BE2C (cell line): Measurements from ENCODE around the gene CREBRF.

Experiments used
- DNase-seq: peaks from one replicate; pipeline ENCODE4 v3.0.0-alpha.2; 2020
- H3K27me3 ChIP-seq: fragments of 250-450 bp; sonication (Bioruptor Pico); 2 replicates; pipeline ENCODE4 v1.5.1; 2020; ENCODE audit warnings: mild to moderate bottlenecking
- H3K36me3 ChIP-seq: fragments of 250-450 bp; sonication (Bioruptor Pico); 2 replicates; pipeline ENCODE4 v1.5.1; 2020; ENCODE audit warnings: mild to moderate bottlenecking
- H3K4me1 ChIP-seq: fragments of 250-450 bp; sonication (Bioruptor Pico); 2 replicates; pipeline ENCODE4 v1.5.1; 2020
- H3K4me3 ChIP-seq: 2 replicates; pipeline ENCODE4 v1.5.1; 2011; ENCODE audit warnings: low read depth, low read length
- H3K9me3 ChIP-seq: fragments of 250-450 bp; sonication (Bioruptor Pico); 2 replicates; pipeline ENCODE4 v1.5.1; 2020
- TF ChIP-seq, protein P1 (sequence below): IDR thresholded peaks from 2 replicates; pipeline ENCODE4 v1.5.1; 2012; ENCODE audit warnings: mild to moderate bottlenecking, low read depth, low read length

CREBRF gene

DNA sequence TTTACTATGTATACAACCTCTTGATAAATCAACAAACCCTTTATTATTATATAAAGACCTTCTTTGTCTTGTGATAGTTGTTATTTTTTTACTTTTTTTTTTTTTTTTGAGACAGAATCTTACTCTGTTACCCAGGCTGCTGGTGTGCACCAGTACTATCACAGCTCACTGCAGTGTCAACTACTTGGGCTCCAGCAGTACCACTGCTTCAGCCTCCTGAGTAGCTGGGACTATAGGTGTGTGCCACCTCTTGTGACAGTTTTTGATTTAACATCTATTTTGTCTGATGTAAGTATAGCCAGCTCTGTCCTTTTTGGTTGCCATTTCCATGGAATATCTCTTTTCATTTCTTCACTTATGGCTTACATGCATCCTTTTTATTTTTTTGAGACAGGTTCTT lies 42.6 kb downstream of the CREBRF start:
- H3K4me3 ChIP-seq, result no peak overlapping the region
- no peaks in the 10 kb centered on the region for H3K4me1 ChIP-seq
- TF ChIP-seq, protein P1, sequence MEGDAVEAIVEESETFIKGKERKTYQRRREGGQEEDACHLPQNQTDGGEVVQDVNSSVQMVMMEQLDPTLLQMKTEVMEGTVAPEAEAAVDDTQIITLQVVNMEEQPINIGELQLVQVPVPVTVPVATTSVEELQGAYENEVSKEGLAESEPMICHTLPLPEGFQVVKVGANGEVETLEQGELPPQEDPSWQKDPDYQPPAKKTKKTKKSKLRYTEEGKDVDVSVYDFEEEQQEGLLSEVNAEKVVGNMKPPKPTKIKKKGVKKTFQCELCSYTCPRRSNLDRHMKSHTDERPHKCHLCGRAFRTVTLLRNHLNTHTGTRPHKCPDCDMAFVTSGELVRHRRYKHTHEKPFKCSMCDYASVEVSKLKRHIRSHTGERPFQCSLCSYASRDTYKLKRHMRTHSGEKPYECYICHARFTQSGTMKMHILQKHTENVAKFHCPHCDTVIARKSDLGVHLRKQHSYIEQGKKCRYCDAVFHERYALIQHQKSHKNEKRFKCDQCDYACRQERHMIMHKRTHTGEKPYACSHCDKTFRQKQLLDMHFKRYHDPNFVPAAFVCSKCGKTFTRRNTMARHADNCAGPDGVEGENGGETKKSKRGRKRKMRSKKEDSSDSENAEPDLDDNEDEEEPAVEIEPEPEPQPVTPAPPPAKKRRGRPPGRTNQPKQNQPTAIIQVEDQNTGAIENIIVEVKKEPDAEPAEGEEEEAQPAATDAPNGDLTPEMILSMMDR, result no peak
- H3K27me3 ChIP-seq, result no peaks in the 10 kb centered on the region
- no peak for DNase-seq
- H3K36me3 ChIP-seq, result no peaks in the 10 kb centered on the region
- no peaks in the 10 kb centered on the region for H3K9me3 ChIP-seq

DNA sequence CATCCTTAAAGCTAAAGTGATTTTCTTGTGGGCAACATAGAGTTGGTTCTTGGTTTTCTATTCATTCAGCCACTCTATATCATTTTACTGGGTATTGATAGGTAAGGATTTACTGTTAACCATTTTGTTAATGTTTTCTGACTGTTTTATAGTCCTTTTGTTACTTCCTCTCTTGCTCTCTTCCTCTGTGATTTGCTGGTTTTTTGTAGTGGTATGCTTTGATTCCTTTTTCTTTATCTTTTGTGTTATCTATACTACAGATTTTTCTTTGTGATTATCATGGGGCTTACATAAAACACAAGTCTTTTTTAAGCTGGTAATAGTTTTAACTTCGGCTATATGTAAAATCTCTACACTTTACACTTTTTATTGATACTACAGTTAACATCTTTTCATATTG lies 43.3 kb downstream of the CREBRF start:
- TF ChIP-seq, protein P1, result no peak
- Histone ChIP-seq H3K9me3 (no peaks in the 10 kb centered on the region), H3K4me1 (no peaks in the 10 kb centered on the region), H3K27me3 (no peaks in the 10 kb centered on the region), H3K4me3 (no peak overlapping the region), H3K36me3 (no peaks in the 10 kb centered on the region)
- no peak for DNase-seq

DNA sequence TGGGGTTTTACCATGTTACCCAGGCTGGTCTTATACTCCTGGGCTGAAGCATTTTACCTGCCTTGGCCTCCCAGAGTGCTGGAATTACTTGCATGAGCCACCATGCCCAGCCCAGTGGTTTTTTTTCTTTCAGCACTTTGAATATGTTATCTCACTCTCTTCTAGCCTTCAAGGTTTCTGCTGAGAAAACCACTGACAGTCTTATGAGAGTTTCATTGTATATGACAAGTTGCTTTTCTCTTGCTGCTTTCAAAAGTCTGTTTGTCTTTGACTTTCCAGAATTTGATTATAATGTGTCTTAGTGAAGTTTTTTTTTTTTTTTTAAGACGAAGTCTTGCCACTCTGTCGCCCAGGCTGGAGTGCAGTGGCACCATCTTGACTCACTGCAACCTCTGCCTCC lies 45.1 kb downstream of the CREBRF start:
- Histone ChIP-seq H3K4me3 (no peak overlapping the region), H3K9me3 (no peaks in the 10 kb centered on the region), H3K4me1 (no peaks in the 10 kb centered on the region), H3K36me3 (no peaks in the 10 kb centered on the region), H3K27me3 (no peaks in the 10 kb centered on the region)
- DNase-seq, result no peak
- TF ChIP-seq, protein P1, result no peak

DNA sequence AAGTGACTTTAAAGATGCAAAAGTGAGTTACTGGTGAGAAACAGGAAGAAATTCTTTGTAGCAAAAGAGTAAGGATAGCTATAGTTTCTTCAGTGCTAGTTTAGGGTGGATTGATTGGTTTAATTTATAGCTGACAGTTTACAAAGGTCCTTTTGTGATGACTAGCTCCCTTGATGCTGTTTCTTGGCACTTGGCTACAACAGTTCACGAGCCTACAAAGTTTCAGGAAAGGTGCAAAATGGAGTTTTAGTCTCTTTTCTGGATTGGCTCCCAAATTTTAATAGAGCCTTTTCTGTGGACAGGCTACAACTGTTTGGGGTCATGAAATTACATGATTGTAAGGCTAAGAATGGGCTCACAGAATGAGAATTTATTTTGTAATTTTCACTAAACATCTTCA lies 47.3 kb downstream of the CREBRF start:
- no peak for DNase-seq
- no peaks in the 10 kb centered on the region for H3K27me3 ChIP-seq
- no peaks in the 10 kb centered on the region for H3K9me3 ChIP-seq
- H3K4me1 ChIP-seq, result no peaks in the 10 kb centered on the region
- TF ChIP-seq, protein P1, result no peak
- H3K36me3 ChIP-seq, result no peaks in the 10 kb centered on the region
- H3K4me3 ChIP-seq, result no peak overlapping the region

DNA sequence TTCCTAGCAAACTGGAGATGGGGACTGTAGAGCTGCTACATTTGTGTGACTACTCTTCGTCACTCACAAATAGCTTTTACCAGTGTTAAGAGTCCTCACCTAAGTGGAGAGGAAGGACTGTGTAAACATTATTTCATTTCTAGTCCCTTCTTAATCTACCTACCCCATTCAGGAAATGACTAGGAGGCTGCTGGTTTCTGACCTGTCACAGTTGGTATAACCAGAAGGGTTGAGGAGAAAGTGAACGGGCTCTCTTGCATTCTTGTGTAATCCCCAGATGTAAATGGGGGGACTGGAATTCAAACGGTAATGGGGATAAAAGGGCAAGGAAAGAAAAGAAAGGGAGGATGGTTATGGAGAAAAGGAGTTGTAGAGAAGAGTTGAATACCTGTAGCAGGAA lies 52.8 kb downstream of the CREBRF start:
- no peaks in the 10 kb centered on the region for H3K36me3 ChIP-seq
- DNase-seq, result no peak
- TF ChIP-seq, protein P1, result no peak

DNA sequence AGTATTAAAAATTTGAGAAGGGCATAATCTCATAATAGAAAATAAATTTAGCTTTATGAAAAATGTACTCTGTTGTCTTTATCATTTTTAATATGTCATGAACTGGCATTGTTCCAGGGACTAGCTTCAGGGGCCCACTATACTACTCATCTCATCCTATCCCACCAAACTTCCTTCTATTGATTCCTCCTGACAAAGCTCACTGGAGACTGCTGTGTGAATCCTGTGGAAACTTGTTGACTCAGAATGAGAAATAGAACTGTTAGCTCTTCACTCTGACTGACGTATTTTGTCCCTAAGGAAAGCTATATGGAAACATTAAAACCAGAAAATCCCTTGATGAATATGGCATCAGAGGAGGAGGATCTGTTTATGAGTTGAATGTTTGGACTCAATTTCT lies 58.4 kb downstream of the CREBRF start:
- H3K4me1 ChIP-seq, result no peaks in the 10 kb centered on the region

More for the DNA sequence above, 52.8 kb downstream of the CREBRF start:
- H3K27me3 ChIP-seq, result no peaks in the 10 kb centered on the region
- no peaks in the 10 kb centered on the region for H3K9me3 ChIP-seq
- H3K4me1 ChIP-seq, result no peaks in the 10 kb centered on the region
- no peak overlapping the region for H3K4me3 ChIP-seq

More for the DNA sequence above, 58.4 kb downstream of the CREBRF start:
- H3K9me3 ChIP-seq, result no peaks in the 10 kb centered on the region
- no peak for DNase-seq
- H3K36me3 ChIP-seq, result no peaks in the 10 kb centered on the region
- TF ChIP-seq, protein P1, result no peak
- H3K4me3 ChIP-seq, result no peak overlapping the region
- no peaks in the 10 kb centered on the region for H3K27me3 ChIP-seq
